ENCODE data around the gene PHKB.
"Not testable (repeated sequence)": the region's sequence is repeated elsewhere in the genome, so short reads cannot be mapped to it uniquely, and the experiment has no call there.

The PHKB gene

DNA sequence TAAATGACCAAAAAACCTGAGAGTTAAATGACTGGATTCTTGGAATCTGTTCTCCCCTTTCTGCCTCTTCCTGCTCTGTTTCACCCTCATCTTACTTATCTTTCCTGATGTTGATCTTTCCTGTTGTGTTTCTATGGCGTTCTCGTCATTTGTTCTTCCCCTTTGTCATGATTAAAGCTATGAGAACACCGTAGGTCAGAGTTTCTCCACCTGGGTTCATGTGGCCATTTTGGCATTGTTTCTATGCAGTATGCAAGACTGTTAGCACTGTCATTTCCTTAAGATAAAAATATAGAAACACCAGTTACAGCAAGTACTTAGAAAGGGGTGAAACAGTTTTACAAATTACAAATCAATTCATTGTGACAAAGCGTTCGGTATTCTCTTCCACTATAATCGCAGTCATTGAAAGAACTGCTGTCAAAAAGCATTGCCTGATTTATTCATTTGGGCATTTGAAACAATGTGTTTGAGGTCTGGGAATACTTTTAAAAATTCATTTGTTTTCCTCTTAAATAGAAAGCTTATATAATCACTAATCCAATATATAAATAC is 166.0 kb downstream of the PHKB start:
- DNase-seq, result no peak

DNA sequence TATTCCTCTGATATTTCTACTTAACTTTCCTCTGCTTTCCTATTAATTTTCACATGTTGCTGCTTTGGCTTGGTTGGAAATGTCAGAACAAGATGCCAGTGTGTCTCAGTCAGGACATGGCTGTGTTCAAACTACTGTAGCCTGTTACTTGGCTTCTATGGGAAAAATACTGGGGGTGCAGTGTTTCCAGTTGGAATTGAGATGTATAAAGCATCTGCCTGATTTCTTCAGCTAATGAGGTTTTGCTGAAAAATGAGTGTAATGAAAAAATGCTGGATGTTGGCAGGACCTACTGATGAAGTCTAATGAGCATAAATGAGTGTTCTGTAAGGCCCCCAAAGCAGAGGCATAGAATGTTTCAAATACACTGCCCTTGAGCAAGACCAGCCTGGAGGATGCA is 166.6 kb downstream of the PHKB start:
- no peak for DNase-seq

DNA sequence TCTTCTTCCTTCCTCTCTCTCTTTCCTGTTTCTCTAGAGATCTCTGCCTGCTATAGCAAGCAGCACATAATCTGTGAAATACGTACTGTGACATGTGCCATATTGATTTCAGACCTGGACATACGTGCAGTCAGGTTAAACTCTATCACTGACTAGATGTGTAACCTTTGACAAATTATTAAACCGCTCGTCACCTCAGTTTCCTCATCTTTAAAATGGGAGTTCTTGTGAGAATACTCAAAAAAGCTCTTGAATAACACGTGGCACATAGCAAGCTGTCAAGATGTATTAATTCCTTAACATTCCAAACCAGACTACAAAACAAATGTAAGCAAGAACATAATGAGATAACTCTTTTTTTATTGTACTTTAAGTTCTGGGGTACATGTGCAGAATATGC is 170.0 kb downstream of the PHKB start:
- DNase-seq, result no peak

DNA sequence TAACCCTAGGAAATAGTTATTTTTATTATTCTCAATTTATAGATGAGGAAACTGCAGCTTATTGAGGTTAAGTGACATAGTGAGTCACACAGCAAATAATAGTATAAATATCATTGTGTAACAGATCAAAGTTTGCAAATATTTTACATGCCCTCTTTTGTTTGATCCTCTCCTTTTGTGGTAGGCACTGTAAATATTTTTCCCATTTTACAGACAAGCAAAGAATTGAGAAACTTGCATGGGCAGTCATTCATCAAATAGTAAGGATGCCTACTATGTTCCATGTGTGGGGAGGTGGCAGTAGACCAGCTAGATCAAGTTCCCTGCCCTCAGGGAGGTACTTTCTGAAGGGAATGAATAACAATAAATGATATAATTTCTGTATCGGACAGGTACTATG is 173.0 kb downstream of the PHKB start:
- DNase-seq, result no peak

DNA sequence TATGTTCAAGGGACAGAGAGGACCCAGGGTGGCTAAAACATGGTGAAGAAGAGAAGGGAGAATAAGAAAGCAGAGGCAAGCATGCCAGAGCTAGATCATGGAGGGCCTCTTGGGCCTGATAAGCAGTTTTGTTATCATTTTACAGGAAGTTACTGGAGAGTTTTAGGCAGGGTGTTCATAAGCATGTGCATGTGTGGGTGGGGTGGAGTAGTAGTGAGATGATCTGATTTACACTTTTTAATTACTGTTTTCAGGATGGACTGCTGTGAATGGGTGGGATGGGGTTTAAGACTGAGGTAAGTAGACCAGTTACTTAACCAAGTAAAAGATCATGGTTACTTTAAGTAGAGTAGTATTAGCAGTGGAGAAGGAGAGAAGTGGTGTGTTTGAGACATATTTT is 173.6 kb downstream of the PHKB start:
- DNase-seq, result no peak

DNA sequence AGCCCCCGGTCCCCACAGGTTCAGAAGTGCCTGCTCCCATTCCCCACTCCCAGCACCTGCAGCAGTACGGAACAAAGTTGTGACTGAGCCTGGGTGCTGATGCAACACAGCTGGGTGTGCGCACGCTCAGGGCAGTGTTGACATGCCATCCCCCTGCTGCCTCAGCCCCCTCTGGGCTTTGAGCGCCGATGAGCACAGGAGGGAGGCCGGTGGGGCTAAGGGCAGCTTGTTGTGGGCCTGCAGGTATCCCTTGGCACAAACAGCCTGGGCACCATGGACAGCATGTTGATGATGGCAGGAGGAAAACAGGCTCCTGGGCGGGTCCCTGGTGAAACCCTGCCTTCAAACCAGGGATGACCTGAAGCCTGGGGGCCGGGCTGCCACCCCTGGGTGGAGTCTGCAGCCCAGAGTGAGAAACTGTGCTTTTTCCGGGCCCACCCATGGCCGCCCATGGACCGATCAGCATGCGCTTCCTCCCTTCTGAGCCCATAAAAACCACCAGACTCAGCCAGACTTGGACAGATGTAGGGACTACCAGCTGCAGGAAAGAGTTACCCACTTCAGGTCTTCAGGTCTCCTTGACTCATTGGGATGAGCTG is 175.5 kb downstream of the PHKB start:
- no peak for DNase-seq

DNA sequence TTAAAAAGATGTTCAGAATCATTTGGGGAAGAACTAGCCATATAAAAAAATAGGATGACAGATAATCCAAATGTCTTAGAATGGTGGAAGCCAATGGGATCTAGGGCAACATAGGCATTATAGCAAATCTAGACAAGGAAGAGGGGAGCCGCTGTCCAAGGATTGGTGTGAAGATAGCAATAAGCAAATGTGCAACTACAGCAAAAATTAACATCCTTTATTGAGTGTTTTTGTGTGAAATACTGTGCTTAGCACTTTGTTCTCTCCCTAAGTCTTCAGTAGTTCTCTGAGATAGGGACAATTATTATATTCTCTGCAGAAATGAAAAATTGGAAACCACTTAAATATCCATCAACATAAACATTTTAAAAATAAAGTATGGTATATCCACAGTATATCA is 177.0 kb downstream of the PHKB start:
- DNase-seq, result no peak

DNA sequence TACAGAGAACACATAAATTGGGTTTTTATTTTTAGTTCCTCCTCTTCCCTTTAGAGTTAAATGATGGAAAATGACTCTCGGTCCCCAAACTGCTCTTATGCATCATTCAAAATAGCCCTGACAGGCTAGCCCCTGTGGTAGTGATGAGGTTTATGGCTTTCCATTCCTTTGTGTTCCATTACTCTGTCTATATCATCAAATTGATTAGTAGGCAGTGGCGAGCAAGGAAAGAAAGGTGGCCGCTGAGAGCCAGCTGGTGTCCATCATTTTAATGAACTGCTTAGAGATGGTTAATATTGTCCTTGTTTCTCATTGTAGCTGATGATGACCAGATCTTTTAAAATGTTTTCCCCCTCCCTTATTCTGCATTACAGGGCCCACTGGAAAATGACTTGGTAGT is 179.5 kb downstream of the PHKB start:
- no peak for DNase-seq

DNA sequence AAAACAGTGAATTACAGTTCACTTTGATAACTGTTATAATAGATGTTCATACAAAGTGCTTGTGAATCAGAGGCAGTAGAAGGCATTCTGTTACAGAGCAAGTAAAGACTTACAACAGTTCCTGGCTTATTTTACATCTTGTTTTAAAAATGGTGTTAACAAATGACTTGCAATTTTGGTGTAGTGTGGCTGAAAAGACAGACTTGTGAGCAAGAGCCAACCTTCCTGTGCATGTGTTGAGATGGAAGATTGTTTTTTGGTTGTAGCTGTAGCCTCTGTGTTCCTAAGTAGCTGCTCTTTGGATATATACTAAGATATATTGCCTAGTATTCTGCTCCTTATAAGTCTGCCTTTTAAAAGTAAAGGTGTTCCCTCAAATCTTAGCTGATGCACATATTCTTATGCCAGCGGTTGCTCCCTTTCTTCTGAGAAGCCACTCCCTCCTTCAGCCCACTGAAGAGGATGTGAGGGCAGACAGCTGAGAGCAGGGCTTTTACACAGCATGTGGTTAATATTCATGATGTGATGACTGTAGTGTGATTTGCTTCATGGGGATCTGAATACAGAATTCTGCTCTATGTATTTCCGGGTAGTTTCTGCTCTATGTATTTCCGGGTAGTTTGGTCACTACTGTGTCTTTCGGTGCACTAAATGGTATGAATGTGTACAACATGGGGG is 182.3 kb downstream of the PHKB start:
- DNase-seq, result no peak

DNA sequence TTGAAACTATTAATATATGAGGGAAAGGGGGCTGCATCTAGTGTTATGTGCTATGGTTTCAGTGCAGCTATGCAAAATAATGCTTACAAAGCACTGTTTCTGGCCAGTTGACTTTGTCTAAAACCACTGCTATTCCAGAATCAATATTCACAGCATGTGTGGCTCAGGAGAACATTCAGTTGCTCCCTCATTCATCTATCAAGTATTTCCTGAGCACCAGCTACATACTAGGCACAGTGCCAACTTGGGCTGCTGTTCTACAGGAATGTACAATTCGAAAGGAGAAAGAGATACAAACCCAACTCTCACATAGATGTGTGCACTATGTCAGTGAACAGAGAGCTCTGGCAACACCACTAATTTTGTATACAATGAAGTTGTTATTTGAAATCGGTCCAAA is 183.0 kb downstream of the PHKB start:
- no peak for DNase-seq

DNA sequence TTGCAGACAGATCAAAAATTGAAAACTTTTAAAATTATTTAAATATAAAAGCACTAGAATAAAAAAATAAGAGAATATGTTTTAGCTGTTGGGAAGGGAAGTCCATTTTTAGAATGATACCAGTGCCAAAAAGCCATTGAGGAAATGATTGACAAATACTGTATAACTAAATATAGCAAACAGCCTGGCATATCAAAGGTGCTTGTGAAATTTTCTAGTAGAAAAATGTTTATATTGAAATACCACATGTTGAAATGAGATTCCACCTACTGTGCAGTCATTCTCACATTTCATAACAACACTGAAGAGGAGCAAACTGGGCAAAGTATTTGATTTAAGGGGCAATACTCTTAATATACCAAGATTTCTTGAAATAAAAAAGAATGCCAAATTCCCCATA is 183.5 kb downstream of the PHKB start:
- DNase-seq, result no peak

DNA sequence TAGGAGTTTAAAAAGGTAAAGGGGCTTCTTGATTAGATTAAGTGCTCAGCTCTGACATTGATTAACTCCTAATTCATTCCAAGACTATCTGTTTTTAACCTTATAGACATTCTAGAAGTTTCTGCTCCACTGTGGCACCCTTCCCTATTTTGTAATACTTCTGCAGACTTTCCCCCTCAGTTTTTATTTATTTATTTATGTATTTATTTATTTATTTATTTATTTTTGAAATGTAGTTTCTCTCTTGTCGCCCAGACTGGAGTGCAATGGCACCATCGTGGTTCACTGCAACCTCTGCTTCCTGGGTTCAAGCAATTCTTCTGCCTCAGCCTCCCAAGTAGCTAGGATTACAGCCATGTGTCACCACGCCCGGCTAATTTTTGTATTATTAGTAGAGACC is 185.8 kb downstream of the PHKB start:
- no peak for DNase-seq

DNA sequence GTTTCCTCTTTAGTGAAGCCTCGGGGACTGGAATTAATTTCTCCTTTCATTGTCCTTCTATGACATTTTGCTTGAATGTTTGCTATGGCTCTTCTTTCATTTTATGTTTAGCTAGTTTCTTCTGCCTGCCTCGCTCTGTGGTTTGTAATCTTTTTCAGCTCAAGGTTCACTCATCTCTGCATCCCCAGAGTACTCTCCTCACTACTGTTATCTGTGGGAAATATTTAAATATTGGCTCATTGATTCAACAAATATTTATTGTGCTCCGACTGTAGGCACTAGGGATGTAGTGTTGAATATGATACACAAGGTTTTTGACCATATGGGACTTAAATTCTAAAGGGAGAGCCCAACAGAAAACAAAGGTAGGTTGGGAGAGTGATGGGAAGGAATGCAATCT is 195.9 kb downstream of the PHKB start:
- no peak for DNase-seq

DNA sequence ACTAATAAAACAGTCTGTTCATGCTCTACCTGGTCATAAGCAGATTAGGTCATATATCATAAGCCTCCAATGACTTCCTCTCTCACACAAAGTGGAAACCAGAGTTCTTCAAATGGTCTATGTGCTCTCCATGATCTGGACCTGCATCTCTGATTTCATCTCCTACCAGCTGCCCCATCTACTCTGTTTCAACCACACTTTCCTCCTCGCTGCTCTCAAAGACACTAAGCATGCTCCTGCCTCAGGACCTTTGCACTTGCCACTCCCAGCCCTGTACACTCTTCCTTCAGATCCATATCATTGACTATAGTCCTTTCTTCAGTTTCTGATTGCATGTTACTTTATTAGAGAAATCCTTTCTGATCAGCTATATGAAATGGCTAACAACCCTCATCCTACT is 196.8 kb downstream of the PHKB start:
- DNase-seq, result no peak

DNA sequence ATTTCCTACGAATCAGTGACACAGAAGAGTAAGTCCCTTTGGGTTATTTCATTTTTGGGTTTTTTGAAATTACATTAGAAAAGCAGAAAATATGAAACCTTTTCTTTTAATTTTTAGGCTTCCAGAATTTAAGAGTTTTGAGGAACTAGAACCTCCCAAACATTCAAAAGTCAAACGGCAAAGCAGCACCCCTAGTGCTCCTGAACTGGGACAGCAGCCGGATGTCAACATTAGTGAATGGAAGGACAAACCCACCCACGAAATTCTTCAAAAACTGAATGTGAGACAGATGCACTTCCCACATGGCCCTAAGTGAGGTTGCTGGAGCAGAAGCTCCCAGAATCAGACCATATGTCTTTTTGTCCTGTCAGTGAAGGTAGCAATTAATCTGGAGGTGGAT is 199.4 kb downstream of the PHKB start:
- DNase-seq, result no peak

DNA sequence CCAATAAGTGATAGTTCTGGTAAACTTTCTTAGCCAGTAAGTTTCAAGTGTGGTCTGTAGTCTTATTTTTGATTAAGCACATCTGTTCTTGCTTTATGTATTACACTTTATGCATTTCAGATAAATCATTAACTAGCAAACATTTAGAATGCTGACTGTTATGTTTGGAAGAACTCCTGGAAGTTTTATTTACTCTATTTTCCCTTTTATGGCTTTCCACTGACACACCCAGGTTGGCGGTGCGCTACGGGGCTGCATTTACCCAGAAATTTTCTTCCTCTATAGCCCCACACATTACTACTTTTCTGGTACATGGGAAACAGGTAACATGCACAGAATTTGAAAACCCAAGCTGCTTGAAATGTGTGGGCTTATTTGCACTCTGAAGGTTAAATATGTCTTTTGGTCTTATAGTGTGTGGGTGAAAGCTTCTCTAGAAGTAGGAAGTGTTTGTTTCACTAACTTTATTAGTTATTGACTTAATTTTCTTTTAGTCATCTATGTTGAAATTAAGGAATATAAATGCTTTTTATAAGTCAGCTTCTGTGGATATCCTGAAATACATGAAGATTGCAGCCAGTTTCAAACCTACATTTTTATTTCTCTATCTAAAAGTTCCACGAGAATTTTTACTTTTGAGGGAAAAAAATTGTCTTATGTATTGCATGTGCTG is 203.7 kb downstream of the PHKB start:
- no peak for DNase-seq

DNA sequence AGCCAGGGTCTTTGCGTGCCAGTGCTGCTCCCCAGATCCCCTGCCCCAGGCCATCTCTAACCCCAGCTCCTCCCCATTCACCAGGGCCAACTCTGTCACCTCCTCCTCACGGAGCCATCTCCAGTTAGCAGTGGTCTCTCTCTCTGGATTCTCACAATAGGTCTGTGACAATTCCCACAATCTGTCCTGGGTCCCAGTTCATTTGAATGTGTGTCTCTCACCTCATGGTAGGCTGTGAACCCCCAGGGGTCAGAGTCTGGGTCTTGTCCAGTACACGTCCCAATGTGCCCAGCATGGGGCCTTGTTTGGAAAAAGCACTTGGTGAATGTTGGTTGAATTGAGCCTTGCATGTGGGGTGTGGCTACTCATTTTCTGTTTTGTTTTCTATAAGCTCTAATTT is 205.3 kb downstream of the PHKB start:
- no peak for DNase-seq

DNA sequence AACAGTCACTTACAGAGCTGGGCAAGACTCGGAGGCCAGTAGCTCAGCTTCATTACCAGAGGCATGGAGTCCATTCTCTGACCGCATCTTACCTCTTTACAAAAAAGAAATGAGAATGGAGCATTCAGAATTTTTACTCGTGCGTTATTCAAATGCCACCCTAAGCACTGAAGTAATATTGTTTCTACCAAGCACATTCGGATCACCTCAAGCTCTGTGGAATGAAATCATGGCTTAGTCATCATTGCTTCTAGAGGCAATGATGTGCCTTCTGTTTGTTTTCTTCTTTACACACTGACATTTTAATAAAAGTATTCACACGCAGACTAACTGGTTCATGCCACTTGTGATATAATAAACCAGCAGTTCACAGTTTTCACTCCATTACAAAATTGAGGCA is 206.8 kb downstream of the PHKB start:
- no peak for DNase-seq

DNA sequence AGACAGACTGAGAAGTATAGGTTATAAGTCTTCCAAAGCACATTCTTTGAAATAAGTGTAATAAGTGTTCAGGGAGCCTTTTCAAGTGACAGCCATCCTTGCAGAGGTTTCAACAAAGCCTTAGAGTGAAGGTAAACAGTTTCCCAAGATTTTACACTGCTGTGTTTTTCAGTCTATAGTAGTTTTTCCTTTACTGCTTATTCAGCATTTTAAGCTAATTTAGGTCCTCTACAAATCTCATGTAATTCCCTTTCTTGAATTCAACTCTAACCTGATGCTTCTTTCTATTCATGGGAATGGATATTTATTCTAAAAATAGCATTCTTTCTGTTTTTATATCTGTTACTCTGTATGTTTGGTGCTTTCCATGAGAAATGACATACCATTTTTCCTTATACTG is 211.3 kb downstream of the PHKB start:
- DNase-seq, result no peak

DNA sequence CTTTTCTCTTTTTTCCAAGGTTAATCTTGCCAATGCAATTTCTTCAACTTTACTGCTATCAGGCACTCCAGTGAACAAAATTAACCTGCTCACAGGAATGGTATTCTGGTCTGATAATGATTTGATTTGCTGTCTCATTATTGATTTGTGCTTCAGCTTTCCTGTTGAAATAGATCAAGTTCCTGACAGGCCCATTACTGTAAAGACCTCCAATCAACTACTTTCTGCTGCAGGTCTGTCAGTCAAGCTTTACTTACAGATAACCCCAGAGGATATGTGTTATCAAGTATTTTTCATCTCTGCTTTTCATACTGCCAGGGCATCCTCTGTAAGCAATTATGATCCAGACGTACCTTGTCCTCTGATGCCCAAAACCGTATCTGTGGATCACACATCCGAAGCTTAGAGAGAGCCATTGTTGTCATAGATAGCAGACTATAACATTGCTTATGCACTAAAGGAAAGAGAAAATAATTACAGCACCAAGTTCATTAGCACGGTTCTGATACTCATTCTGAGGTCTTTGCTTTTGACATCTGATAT is 215.6 kb downstream of the PHKB start:
- no peak for DNase-seq

DNA sequence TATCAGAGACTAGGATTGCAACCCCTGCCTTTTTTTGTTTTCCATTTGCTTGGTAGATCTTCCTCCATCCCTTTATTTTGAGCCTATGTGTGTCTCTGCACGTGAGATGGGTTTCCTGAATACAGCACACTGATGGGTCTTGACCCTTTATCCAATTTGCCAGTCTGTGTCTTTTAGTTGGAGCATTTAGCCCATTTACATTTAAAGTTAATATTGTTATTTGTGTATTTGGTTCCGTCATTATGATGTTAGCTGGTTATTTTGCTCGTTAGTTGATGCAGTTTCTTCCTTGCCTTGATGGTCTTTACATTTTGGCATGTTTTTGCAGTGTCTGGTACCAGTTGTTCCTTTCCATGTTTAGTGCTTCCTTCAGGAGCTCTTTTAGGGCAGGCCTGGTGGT is 220.4 kb downstream of the PHKB start:
- not testable (repeated sequence) for DNase-seq

DNA sequence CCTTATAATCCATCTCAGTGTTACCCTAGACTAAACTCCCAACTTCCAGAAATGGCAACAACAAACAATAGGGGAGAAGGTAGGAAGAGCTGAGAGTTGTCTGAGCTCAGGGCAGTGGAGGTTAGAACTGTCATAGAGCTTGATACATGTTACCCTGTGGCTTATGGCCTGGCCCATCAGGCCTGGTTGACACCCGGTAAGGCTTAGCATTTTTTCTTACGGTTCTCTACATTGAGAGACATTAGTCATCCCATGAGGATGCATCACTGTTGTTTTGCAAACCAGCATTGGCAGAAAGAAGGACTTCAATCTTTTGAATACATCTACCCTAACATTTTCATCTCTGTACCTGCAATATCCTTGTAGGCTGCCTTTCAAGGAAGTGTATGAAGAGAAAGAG is 226.6 kb downstream of the PHKB start:
- DNase-seq, result no peak

DNA sequence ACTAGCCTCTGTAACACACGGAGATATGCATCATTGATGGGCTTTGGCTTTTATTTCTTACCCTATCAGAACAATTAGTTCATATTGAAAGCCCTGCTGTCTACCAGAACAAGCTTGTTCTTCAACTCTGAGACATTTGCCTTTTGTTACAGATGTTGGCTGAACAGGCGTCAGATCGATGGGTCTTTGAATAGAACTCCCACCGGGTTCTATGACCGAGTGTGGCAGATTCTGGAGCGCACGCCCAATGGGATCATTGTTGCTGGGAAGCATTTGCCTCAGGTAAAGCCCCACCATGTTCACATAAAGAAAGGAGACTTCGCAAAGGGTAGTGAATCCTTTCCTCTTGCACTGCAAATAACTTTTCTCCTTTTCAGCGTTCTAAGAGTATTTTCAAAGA is 232.1 kb downstream of the PHKB start:
- no peak for DNase-seq

DNA sequence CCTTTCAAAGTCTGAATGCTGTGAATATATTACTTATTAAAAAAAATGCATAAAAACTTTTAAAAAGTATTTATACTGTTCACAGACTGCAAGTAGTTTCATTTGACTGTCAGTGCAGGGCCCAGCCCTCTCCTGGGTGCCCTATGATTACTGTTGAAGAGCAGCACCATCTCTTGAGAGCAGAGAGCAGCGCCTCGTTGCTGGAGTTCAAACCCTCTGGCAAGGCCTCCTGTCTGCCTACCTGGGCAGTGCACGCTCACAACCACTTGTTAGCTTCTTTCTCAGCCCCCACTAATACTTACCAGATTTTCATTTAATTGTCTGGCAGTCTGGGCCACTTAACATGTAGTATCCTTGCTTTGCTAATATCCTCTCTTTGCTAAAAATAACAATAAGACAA is 233.4 kb downstream of the PHKB start:
- DNase-seq, result no peak

Data from activated CD4-positive, alpha-beta T cell treated with anti-CD3 and anti-CD28 coated beads, Interleukin-2, amount 50 U/mL, for 48 hours (primary cell).